IMR-90 (cell line): Measurements from ENCODE around the gene TSPAN1. TPM values are rescaled to one million over a fixed set of nuclear protein-coding genes. Genes with fewer than 3 reads are reported as not detected.
A peak's percentile ranks its signal among the peaks of the same experiment; 100 is the strongest.

ENCODE experiments used
- ATAC-seq: fragments of 200-7000 bp; cut with Tn5 transposase; 2 replicates; pipeline ENCODE4 v1.9.1; 2020; ENCODE audit warnings: low read depth, mild to moderate bottlenecking, moderate library complexity
- BruUV-seq: library from RNA; stranded (reverse); fragments of 400-500 nt; replicated peaks from 2 replicates; lab custom pipeline; 2021; lab: Mats Ljungman, UMichigan
- CTCF ChIA-PET: fragments of 300-600 bp; formaldehyde crosslinking; extraction: SDS; loops from one replicate; lab custom pipeline; 2021; ENCODE audit warnings: antibody characterized with exemption; lab: Yijun Ruan, JAX
- POLR2A ChIA-PET: fragments of 300-600 bp; sonication (Branson Sonifier 250); formaldehyde crosslinking; loops from one replicate; lab custom pipeline; 2022; ENCODE audit warnings: antibody characterized with exemption; ENCODE audit not compliant: unreplicated experiment; lab: Charles Lee
- DNase-seq: peaks from one replicate; pipeline ENCODE4 v3.0.0; 2013
- H2AFZ ChIP-seq: replicated peaks from 2 replicates; pipeline ENCODE3; 2013; ENCODE audit warnings: low read length, mild to moderate bottlenecking; ENCODE audit not compliant: poor library complexity
- H2AK5ac ChIP-seq: 2 replicates; pipeline ENCODE4 v1.6.1; 2013; ENCODE audit warnings: low read depth, low read length, inconsistent platforms
- H2AK9ac ChIP-seq: replicated peaks from 2 replicates; pipeline ENCODE3; 2013; ENCODE audit warnings: mild to moderate bottlenecking, low read depth, low read length, moderate library complexity; ENCODE audit not compliant: poor library complexity
- H2BK120ac ChIP-seq: 2 replicates; pipeline ENCODE4 v1.6.1; 2013; ENCODE audit warnings: low read depth, low read length, inconsistent platforms
- H2BK15ac ChIP-seq: 3 replicates; pipeline ENCODE4 v1.6.1; 2013; ENCODE audit warnings: low read depth, low read length, inconsistent platforms
- H2BK20ac ChIP-seq: 2 replicates; pipeline ENCODE4 v1.6.1; 2013; ENCODE audit warnings: low read depth, mild to moderate bottlenecking, inconsistent platforms, low read length, moderate library complexity
- H2BK5ac ChIP-seq: 2 replicates; pipeline ENCODE4 v1.6.1; 2013; ENCODE audit warnings: mild to moderate bottlenecking, low read depth, low read length, inconsistent platforms; ENCODE audit not compliant: poor library complexity, severe bottlenecking
- H3K14ac ChIP-seq: replicated peaks from 2 replicates; pipeline ENCODE4 v1.6.1; 2013; ENCODE audit warnings: low read depth, low read length, inconsistent platforms
- H3K18ac ChIP-seq: 2 replicates; pipeline ENCODE4 v1.6.1; 2013; ENCODE audit warnings: low read depth, low read length, control low read depth
- H3K23ac ChIP-seq: 2 replicates; pipeline ENCODE4 v1.6.1; 2013; ENCODE audit warnings: low read depth, low read length, inconsistent platforms
- H3K27ac ChIP-seq: 2 replicates; pipeline ENCODE4 v1.5.1; 2013; ENCODE audit warnings: mild to moderate bottlenecking, control low read depth, low read length; ENCODE audit not compliant: insufficient read depth
- H3K27me3 ChIP-seq: 2 replicates; pipeline ENCODE4 v1.6.1; 2013; ENCODE audit warnings: low read length; ENCODE audit not compliant: control insufficient read depth, insufficient read depth
- H3K36me3 ChIP-seq: 2 replicates; pipeline ENCODE4 v1.6.1; 2013; ENCODE audit warnings: low read length, mixed read lengths; ENCODE audit not compliant: control insufficient read depth, insufficient read depth
- H3K4ac ChIP-seq: 2 replicates; pipeline ENCODE4 v1.6.1; 2013; ENCODE audit warnings: low read depth, low read length, inconsistent platforms
- H3K4me1 ChIP-seq: 2 replicates; pipeline ENCODE4 v1.6.1; 2013; ENCODE audit warnings: low read length, mixed read lengths; ENCODE audit not compliant: control insufficient read depth, insufficient read depth
- H3K4me2 ChIP-seq: 2 replicates; pipeline ENCODE4 v1.6.1; 2013; ENCODE audit warnings: low read depth, mild to moderate bottlenecking, control low read depth, low read length, moderate library complexity
- H3K4me3 ChIP-seq: 2 replicates; pipeline ENCODE4 v1.5.1; 2013; ENCODE audit warnings: low read depth, mild to moderate bottlenecking, control low read depth, low read length, moderate library complexity; ENCODE audit not compliant: insufficient read depth
- H3K56ac ChIP-seq: 2 replicates; pipeline ENCODE4 v1.6.1; 2013; ENCODE audit warnings: low read length, inconsistent platforms; ENCODE audit not compliant: insufficient read depth; ENCODE audit errors: extremely low read depth
- H3K79me1 ChIP-seq, 2 experiments: 2 replicates each; pipeline ENCODE4 v1.6.1; 2013; ENCODE audit warnings: low read length in 2 of 2, inconsistent platforms in 1 of 2, low read depth in 1 of 2
- H3K9ac ChIP-seq: 2 replicates; pipeline ENCODE4 v1.6.1; 2013; ENCODE audit warnings: low read depth, low read length, control low read depth
- H3K9me1 ChIP-seq: 2 replicates; pipeline ENCODE4 v1.6.1; 2013; ENCODE audit warnings: low read length, inconsistent platforms; ENCODE audit not compliant: insufficient read depth
- H3K9me3 ChIP-seq: 2 replicates; pipeline ENCODE4 v1.6.1; 2013; ENCODE audit warnings: low read length; ENCODE audit not compliant: control insufficient read depth, insufficient read depth
- H4K20me1 ChIP-seq: 2 replicates; pipeline ENCODE4 v1.6.1; 2013; ENCODE audit warnings: low read length, inconsistent platforms; ENCODE audit not compliant: insufficient read depth
- H4K5ac ChIP-seq: 2 replicates; pipeline ENCODE4 v1.6.1; 2013; ENCODE audit warnings: mild to moderate bottlenecking, low read depth, low read length, control low read depth
- H4K8ac ChIP-seq, 2 experiments: 2 replicates each; pipeline ENCODE4 v1.6.1; 2013; ENCODE audit warnings: low read depth in 2 of 2, low read length in 2 of 2, control low read depth in 1 of 2, inconsistent platforms in 1 of 2
- H4K91ac ChIP-seq: 2 replicates; pipeline ENCODE4 v1.6.1; 2013; ENCODE audit warnings: low read depth, low read length, inconsistent platforms; ENCODE audit not compliant: insufficient read depth
- RAD21 ChIP-seq: IDR thresholded peaks from 2 replicates; pipeline ENCODE4 v1.6.1; 2012; ENCODE audit warnings: low read length, improper control_type of control experiment
- RCOR1 ChIP-seq: IDR thresholded peaks from 2 replicates; pipeline ENCODE4 v1.6.1; 2012; ENCODE audit warnings: mild to moderate bottlenecking, low read length, improper control_type of control experiment; ENCODE audit not compliant: insufficient replicate concordance
- WGBS, 2 experiments: methylation state at CpG; one replicate each; pipeline versions ENCODE4 v1.1.5 to v1.1.7; 2013; ENCODE audit warnings: missing lambda C conversion rate in 2 of 2; ENCODE audit not compliant: insufficient read length in 1 of 2; ENCODE audit errors: extremely low coverage in 2 of 2; 5-methylcytosine and 5-hydroxymethylcytosine counted together
- dilution Hi-C: fragments of 300-500 bp; cut with HindIII; formaldehyde crosslinking; loops from one replicate; pipeline ENCODE4 v1.14.3; 2018; ENCODE audit warnings: low sequenced_read_pairs; ENCODE audit not compliant: unreplicated experiment
- in situ Hi-C: fragments of 300-500 bp; cut with MboI; formaldehyde crosslinking; loops from 3 replicates; pipeline ENCODE4 v1.14.3; 2019; ENCODE audit warnings: low sequenced_read_pairs, inconsistent platforms, mixed read lengths
- intact Hi-C: fragments of 100-400 bp; cut with micrococcal nuclease; formaldehyde crosslinking; loops from 2 replicates; pipeline ENCODE4 v1.10.0; 2022
- polyA plus RNA-seq, 3 experiments: library from polyadenylated mRNA; depleted of rRNA; stranded (reverse); fragments of >200 nt; gene quantifications; 2 replicates each; pipeline ENCODE4 v1.2.3, GENCODE V29; 2012; ENCODE audit warnings: low replicate concordance in 1 of 3
- total RNA-seq: library from RNA; depleted of rRNA; stranded (reverse); fragments of >200 nt; gene quantifications from 2 replicates; pipeline ENCODE4 v1.2.3, GENCODE V29; 2012

TSPAN1 gene
- total and polyA plus RNA-seq, 2 of the 4 experiments (the other 2 are of a cell fraction), result 0.18 to 0.82 TPM

GRCh38 chr1:46173361-46173856 is 1.5 kb upstream of the TSPAN1 start:
- peaks cover 5% of the 10 kb centered on the region for H3K4me1 ChIP-seq
- H3K4me2 ChIP-seq, result no peak overlapping the region
- no peak overlapping the region for H2BK120ac ChIP-seq
- H3K36me3 ChIP-seq, result no peaks in the 10 kb centered on the region
- ATAC-seq (peak; percentile 54), DNase-seq (peak; percentile 61)
- H3K9me3 ChIP-seq, result no peaks in the 10 kb centered on the region
- H3K79me1 ChIP-seq, result no peaks in the 10 kb centered on the region
- H3K4me3 ChIP-seq, result no peak overlapping the region
- ChIA-PET CTCF (interaction anchor here (0.6 to 1.2 kb wide), 2 partner anchors 16 to 86 kb away, joined by 3 to 4 read pairs; no protein-coding TSS in a partner anchor), POLR2A (no interaction called here)
- no TSS peak for BruUV-seq
- H2BK15ac ChIP-seq, result no peak overlapping the region
- no peak overlapping the region for H3K56ac ChIP-seq
- no peak overlapping the region for H3K18ac ChIP-seq
- no peak overlapping the region for H3K9ac ChIP-seq
- no CpG with 5 or more reads among the region's 4 CpGs for WGBS, 2 experiments
- H2BK5ac ChIP-seq, result no peak overlapping the region
- H4K20me1 ChIP-seq, result no peaks in the 10 kb centered on the region
- H2AK5ac ChIP-seq, result peak overlapping the region; percentile 38; the same call in 1 of the 2 replicates
- in situ Hi-C loops (no loop called here), intact Hi-C loops (no loop called here), dilution Hi-C loops (no loop called here)
- H4K5ac ChIP-seq, result no peak overlapping the region
- no peak overlapping the region for H3K4ac ChIP-seq
- no peak overlapping the region for H4K8ac ChIP-seq
- H2AFZ ChIP-seq, result peak overlapping the region; percentile 72
- peaks cover 16% of the 10 kb centered on the region for H3K27me3 ChIP-seq
- H3K9me1 ChIP-seq, result peaks cover 9% of the 10 kb centered on the region
- no peak overlapping the region for H2BK20ac ChIP-seq
- H2AK9ac ChIP-seq, result peak overlapping the region; percentile 12
- no peak overlapping the region for H3K23ac ChIP-seq
- H3K27ac ChIP-seq, result no peak overlapping the region
- H4K91ac ChIP-seq, result no peak overlapping the region
- TF ChIP-seq RAD21 (peak; percentile 2; the same call in 1 of the 2 replicates), RCOR1 (no peak)
- H3K14ac ChIP-seq, result peak overlapping the region; percentile 54; the same call in 1 of the 2 replicates
